ENCODE results near the gene CRYBG2.

CRYBG2 gene

GRCh38 chr1:26356106-26356505 lies 2.2 kb upstream of the CRYBG2 start:
- Histone ChIP-seq H3K4me3 (ENCODE audit: low read depth, low read length) (no peak overlapping the region), H3K9me3 (ENCODE audit: control insufficient read depth, insufficient read depth, low read length) (no peaks in the 10 kb centered on the region), H3K9ac (ENCODE audit: low read depth, low read length) (no peak overlapping the region), H3K36me3 (ENCODE audit: control insufficient read depth, insufficient read depth, low read length) (no peaks in the 10 kb centered on the region), H3K27me3 (ENCODE audit: control insufficient read depth, insufficient read depth, low read length) (peaks cover 15% of the 10 kb centered on the region), H3K4me1 (ENCODE audit: control insufficient read depth, insufficient read depth, low read length) (peaks cover 14% of the 10 kb centered on the region)

GRCh38 chr1:26354972-26355371 lies 1.0 kb upstream of the CRYBG2 start:
- Histone ChIP-seq H3K9me3 (ENCODE audit: control insufficient read depth, insufficient read depth, low read length) (no peaks in the 10 kb centered on the region), H3K36me3 (ENCODE audit: control insufficient read depth, insufficient read depth, low read length) (no peaks in the 10 kb centered on the region), H3K9ac (ENCODE audit: low read depth, low read length) (no peak overlapping the region), H3K27me3 (ENCODE audit: control insufficient read depth, insufficient read depth, low read length) (peaks cover 8% of the 10 kb centered on the region), H3K4me3 (ENCODE audit: low read depth, low read length) (no peak overlapping the region), H3K4me1 (ENCODE audit: control insufficient read depth, insufficient read depth, low read length) (peaks cover 11% of the 10 kb centered on the region)

- Histone ChIP-seq H3K9ac (ENCODE audit: low read depth, low read length) (no peak overlapping the region), H3K36me3 (ENCODE audit: control insufficient read depth, insufficient read depth, low read length) (no peaks in the 10 kb centered on the region), H3K4me3 (ENCODE audit: low read depth, low read length) (no peak overlapping the region), H3K27me3 (ENCODE audit: control insufficient read depth, insufficient read depth, low read length) (no peaks in the 10 kb centered on the region), H3K9me3 (ENCODE audit: control insufficient read depth, insufficient read depth, low read length) (no peaks in the 10 kb centered on the region), H3K4me1 (ENCODE audit: control insufficient read depth, insufficient read depth, low read length) (peaks cover 4% of the 10 kb centered on the region)
These were observed 595 bp downstream of the CRYBG2 start for GRCh38 chr1:26353210-26353859.

- Histone ChIP-seq H3K27me3 (ENCODE audit: control insufficient read depth, insufficient read depth, low read length) (no peaks in the 10 kb centered on the region), H3K4me1 (ENCODE audit: control insufficient read depth, insufficient read depth, low read length) (peaks cover 4% of the 10 kb centered on the region), H3K4me3 (ENCODE audit: low read depth, low read length) (no peak overlapping the region), H3K9ac (ENCODE audit: low read depth, low read length) (no peak overlapping the region), H3K9me3 (ENCODE audit: control insufficient read depth, insufficient read depth, low read length) (no peaks in the 10 kb centered on the region), H3K36me3 (ENCODE audit: control insufficient read depth, insufficient read depth, low read length) (no peaks in the 10 kb centered on the region)
These were observed 1.6 kb downstream of the CRYBG2 start for GRCh38 chr1:26352338-26352679.

GRCh38 chr1:26351590-26352337 lies 2.2 kb downstream of the CRYBG2 start:
- no peak overlapping the region for H3K4me3 ChIP-seq (ENCODE audit: low read depth, low read length)
- no peak overlapping the region for H3K9ac ChIP-seq (ENCODE audit: low read depth, low read length)
- peaks cover 4% of the 10 kb centered on the region for H3K4me1 ChIP-seq (ENCODE audit: control insufficient read depth, insufficient read depth, low read length)
- H3K9me3 ChIP-seq (ENCODE audit: control insufficient read depth, insufficient read depth, low read length), result no peaks in the 10 kb centered on the region
- H3K36me3 ChIP-seq (ENCODE audit: control insufficient read depth, insufficient read depth, low read length), result no peaks in the 10 kb centered on the region
- no peaks in the 10 kb centered on the region for H3K27me3 ChIP-seq (ENCODE audit: control insufficient read depth, insufficient read depth, low read length)

- peaks cover 4% of the 10 kb centered on the region for H3K4me1 ChIP-seq (ENCODE audit: control insufficient read depth, insufficient read depth, low read length)
- H3K9me3 ChIP-seq (ENCODE audit: control insufficient read depth, insufficient read depth, low read length), result no peaks in the 10 kb centered on the region
- no peaks in the 10 kb centered on the region for H3K36me3 ChIP-seq (ENCODE audit: control insufficient read depth, insufficient read depth, low read length)
- no peaks in the 10 kb centered on the region for H3K27me3 ChIP-seq (ENCODE audit: control insufficient read depth, insufficient read depth, low read length)
- H3K9ac ChIP-seq (ENCODE audit: low read depth, low read length), result no peak overlapping the region
- H3K4me3 ChIP-seq (ENCODE audit: low read depth, low read length), result no peak overlapping the region
These were observed 3.0 kb downstream of the CRYBG2 start for GRCh38 chr1:26350701-26351589.

- Histone ChIP-seq H3K27me3 (ENCODE audit: control insufficient read depth, insufficient read depth, low read length) (no peaks in the 10 kb centered on the region), H3K36me3 (ENCODE audit: control insufficient read depth, insufficient read depth, low read length) (peaks cover 3% of the 10 kb centered on the region), H3K4me1 (ENCODE audit: control insufficient read depth, insufficient read depth, low read length) (peaks cover 4% of the 10 kb centered on the region)
These were observed 3.6 kb downstream of the CRYBG2 start for GRCh38 chr1:26350343-26350700.

GRCh38 chr1:26349877-26350244 lies 4.1 kb downstream of the CRYBG2 start:
- Histone ChIP-seq H3K27me3 (ENCODE audit: control insufficient read depth, insufficient read depth, low read length) (no peaks in the 10 kb centered on the region), H3K4me1 (ENCODE audit: control insufficient read depth, insufficient read depth, low read length) (peaks cover 4% of the 10 kb centered on the region), H3K9ac (ENCODE audit: low read depth, low read length) (no peak overlapping the region)

More at GRCh38 chr1:26350343-26350700, 3.6 kb downstream of the CRYBG2 start:
- Histone ChIP-seq H3K9me3 (ENCODE audit: control insufficient read depth, insufficient read depth, low read length) (no peaks in the 10 kb centered on the region), H3K4me3 (ENCODE audit: low read depth, low read length) (no peak overlapping the region), H3K9ac (ENCODE audit: low read depth, low read length) (no peak overlapping the region)

GRCh38 chr1:26349188-26349876 lies 4.6 kb downstream of the CRYBG2 start:
- no peaks in the 10 kb centered on the region for H3K27me3 ChIP-seq (ENCODE audit: control insufficient read depth, insufficient read depth, low read length)
- H3K9ac ChIP-seq (ENCODE audit: low read depth, low read length), result no peak overlapping the region
- peaks cover 4% of the 10 kb centered on the region for H3K36me3 ChIP-seq (ENCODE audit: control insufficient read depth, insufficient read depth, low read length)
- H3K4me3 ChIP-seq (ENCODE audit: low read depth, low read length), result no peak overlapping the region
- no peaks in the 10 kb centered on the region for H3K9me3 ChIP-seq (ENCODE audit: control insufficient read depth, insufficient read depth, low read length)
- peaks cover 4% of the 10 kb centered on the region for H3K4me1 ChIP-seq (ENCODE audit: control insufficient read depth, insufficient read depth, low read length)

More at GRCh38 chr1:26349877-26350244, 4.1 kb downstream of the CRYBG2 start:
- Histone ChIP-seq H3K9me3 (ENCODE audit: control insufficient read depth, insufficient read depth, low read length) (no peaks in the 10 kb centered on the region), H3K36me3 (ENCODE audit: control insufficient read depth, insufficient read depth, low read length) (peaks cover 4% of the 10 kb centered on the region), H3K4me3 (ENCODE audit: low read depth, low read length) (no peak overlapping the region)

GRCh38 chr1:26346274-26347033 lies 7.5 kb downstream of the CRYBG2 start:
- Histone ChIP-seq H3K27me3 (ENCODE audit: control insufficient read depth, insufficient read depth, low read length) (no peaks in the 10 kb centered on the region), H3K4me3 (ENCODE audit: low read depth, low read length) (no peak overlapping the region), H3K9ac (ENCODE audit: low read depth, low read length) (no peak overlapping the region), H3K9me3 (ENCODE audit: control insufficient read depth, insufficient read depth, low read length) (no peaks in the 10 kb centered on the region), H3K36me3 (ENCODE audit: control insufficient read depth, insufficient read depth, low read length) (peaks cover 4% of the 10 kb centered on the region), H3K4me1 (ENCODE audit: control insufficient read depth, insufficient read depth, low read length) (peaks cover 4% of the 10 kb centered on the region)

GRCh38 chr1:26345718-26346117 lies 8.2 kb downstream of the CRYBG2 start:
- Histone ChIP-seq H3K4me1 (ENCODE audit: control insufficient read depth, insufficient read depth, low read length) (no peaks in the 10 kb centered on the region), H3K9me3 (ENCODE audit: control insufficient read depth, insufficient read depth, low read length) (no peaks in the 10 kb centered on the region), H3K9ac (ENCODE audit: low read depth, low read length) (no peak overlapping the region), H3K36me3 (ENCODE audit: control insufficient read depth, insufficient read depth, low read length) (peaks cover 4% of the 10 kb centered on the region), H3K27me3 (ENCODE audit: control insufficient read depth, insufficient read depth, low read length) (no peaks in the 10 kb centered on the region), H3K4me3 (ENCODE audit: low read depth, low read length) (no peak overlapping the region)
